Keratinocyte (primary cell): Measurements from ENCODE around the gene UBIAD1.

Experiments used
- EZH2 ChIP-seq: IDR thresholded peaks from one replicate; pipeline ENCODE4 v1.6.1; 2012; ENCODE audit warnings: inconsistent platforms, mild to moderate bottlenecking, low read length, moderate library complexity
- TF ChIP-seq, protein P1 (sequence below), 3 experiments: IDR thresholded peaks in 1 of 3; conservative IDR thresholded peaks in 1 of 3; optimal IDR thresholded peaks in 1 of 3; 2 replicates in 2 of 3; 3 replicates in 1 of 3; pipeline versions ENCODE3 to v1.5.1; 2011; ENCODE audit warnings: low read length in 3 of 3, mild to moderate bottlenecking in 3 of 3, moderate library complexity in 2 of 3, control low read depth in 1 of 3, inconsistent platforms in 1 of 3; ENCODE audit not compliant: insufficient read depth in 2 of 3; ENCODE audit errors: extremely low read depth in 1 of 3

GRCh38 chr1:11333631-11334030, 60.6 kb downstream of the UBIAD1 start:
- TF ChIP-seq, protein P1, sequence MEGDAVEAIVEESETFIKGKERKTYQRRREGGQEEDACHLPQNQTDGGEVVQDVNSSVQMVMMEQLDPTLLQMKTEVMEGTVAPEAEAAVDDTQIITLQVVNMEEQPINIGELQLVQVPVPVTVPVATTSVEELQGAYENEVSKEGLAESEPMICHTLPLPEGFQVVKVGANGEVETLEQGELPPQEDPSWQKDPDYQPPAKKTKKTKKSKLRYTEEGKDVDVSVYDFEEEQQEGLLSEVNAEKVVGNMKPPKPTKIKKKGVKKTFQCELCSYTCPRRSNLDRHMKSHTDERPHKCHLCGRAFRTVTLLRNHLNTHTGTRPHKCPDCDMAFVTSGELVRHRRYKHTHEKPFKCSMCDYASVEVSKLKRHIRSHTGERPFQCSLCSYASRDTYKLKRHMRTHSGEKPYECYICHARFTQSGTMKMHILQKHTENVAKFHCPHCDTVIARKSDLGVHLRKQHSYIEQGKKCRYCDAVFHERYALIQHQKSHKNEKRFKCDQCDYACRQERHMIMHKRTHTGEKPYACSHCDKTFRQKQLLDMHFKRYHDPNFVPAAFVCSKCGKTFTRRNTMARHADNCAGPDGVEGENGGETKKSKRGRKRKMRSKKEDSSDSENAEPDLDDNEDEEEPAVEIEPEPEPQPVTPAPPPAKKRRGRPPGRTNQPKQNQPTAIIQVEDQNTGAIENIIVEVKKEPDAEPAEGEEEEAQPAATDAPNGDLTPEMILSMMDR (optimal IDR thresholded peaks at IDR 0.05 in 1 of 3, IDR thresholded peaks at IDR 0.05 in 1 of 3, conservative IDR thresholded peaks at IDR 0.05 in 1 of 3; ENCODE audit: extremely low read depth in 1 of 3, insufficient read depth in 2 of 3, low read length in 3 of 3): no peak
- no peak for TF ChIP-seq EZH2
